Stimulated activated CD4-positive, alpha-beta T cell treated with anti-CD3 and anti-CD28 coated beads, Interleukin-2, amount 100 ng/mL, for 4 hours (primary cell): ENCODE results near the gene LYRM7.
"Not testable (repeated sequence)": the region's sequence is repeated elsewhere in the genome, so short reads cannot be mapped to it uniquely, and the experiment has no call there.

Experiments used
- DNase-seq: peaks from one replicate; pipeline ENCODE4 v3.0.0-alpha.2; 2020; ENCODE audit warnings: low read depth

Gene LYRM7

GRCh38 chr5:131221008-131221703 lies 50.4 kb downstream of the LYRM7 start:
- no peak for DNase-seq

- no peak for DNase-seq
Observed at GRCh38 chr5:131221888-131222287, 51.1 kb downstream of the LYRM7 start.

GRCh38 chr5:131222731-131223130 lies 52.0 kb downstream of the LYRM7 start:
- DNase-seq: no peak

DNA sequence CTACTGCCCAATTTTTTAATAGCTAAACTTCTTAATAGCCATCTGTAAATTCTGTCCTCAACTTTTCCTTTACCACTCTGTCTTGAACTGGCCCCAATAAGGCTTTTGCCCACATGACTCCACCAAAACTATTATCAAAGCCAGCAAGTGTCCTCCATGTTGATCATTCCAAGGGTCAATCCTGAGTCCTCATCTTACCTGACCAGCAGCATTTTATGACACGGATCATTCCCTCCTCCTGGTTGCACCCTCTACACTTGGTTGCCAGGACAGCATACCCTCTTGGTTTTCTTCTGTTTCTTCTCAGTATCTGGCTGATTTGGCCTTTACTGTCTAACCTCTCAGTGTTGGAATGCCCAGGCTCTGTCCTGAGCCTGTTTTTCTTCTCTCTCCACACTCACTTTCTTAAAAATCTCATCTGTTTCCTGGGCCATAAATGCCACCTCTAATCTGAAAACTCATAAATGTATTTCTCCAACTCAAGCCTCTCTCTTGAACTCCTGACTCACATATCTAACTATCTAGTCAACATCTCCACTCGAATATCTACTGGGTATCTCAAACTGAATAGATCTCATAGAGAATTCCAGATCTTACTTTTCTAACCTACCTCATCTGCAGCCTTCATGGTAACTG lies 53.1 kb downstream of the LYRM7 start:
- no peak for DNase-seq

DNA sequence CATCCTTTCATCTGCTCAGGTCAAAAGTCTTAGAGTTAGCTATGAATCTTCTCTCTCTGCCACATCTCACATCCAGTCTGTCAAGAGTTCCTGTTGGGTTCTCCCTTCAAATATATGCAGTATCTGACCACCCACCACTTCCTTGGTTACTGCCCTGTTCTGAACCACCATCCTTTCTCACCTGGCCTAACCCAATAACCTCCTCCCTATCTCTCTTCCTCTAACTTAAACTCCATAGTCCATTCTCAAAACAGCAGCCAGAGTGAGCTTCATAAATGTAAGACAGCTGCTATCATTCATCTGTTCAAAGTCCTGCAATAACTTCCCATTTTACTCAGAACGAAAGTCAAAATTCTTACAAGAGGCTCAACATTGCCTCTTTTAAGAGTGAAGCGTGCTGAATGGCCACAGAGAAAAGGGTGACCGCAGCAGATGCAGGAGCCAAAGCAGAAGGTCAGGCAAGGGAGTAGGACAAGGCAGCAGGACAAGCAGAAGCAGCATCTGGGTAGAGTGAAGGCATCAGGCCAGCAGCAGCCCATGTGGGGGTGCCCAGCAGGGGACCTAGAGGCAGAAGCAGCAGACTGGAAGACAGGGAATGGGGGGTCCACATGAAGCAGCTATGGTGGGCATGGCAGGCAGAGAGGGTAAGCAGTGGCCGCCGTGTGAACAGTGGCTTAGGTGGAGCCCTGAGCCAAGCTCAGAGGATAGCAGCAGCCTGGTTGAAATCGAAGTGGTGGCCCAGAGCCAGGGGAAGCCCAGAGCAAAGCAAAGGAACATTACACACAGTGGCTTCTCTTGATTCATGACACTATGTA lies 53.9 kb downstream of the LYRM7 start:
- DNase-seq: no peak

DNA sequence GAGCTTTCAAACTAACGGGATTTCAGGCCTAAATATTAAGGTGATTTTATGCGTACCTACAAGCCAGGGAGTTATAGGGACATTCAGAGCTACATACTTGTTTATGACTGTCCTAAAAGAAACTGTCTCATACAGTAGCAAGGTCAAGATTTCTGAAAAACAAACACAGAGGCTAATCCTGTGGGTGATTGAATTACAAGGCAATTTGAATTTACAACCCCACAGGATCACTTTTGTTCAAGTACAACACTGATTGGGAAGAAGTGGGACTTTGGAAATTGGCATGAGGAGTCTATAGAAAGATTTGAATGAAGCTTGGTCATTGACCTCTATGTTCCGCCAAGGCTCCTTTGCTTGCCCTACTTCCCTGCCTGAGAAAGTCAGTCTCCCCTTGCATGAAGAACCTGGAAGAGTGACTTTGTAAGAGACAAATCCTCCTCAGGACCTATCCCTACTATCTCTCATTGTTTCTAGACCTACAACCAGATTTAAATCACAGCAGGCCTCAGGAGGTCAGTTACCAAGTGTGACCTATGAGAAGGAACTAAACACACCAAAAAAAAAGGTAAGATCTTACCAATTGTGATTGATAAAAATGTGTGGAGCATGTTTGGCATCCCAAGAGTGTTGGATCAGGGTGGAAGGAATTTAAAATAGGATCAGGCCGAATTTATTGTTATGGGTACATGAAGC lies 54.7 kb downstream of the LYRM7 start:
- DNase-seq: no peak

- no peak for DNase-seq
Observed at GRCh38 chr5:131226899-131227298, 56.2 kb downstream of the LYRM7 start.

- DNase-seq: no peak
Observed at GRCh38 chr5:131228646-131229045, 57.9 kb downstream of the LYRM7 start.

DNA sequence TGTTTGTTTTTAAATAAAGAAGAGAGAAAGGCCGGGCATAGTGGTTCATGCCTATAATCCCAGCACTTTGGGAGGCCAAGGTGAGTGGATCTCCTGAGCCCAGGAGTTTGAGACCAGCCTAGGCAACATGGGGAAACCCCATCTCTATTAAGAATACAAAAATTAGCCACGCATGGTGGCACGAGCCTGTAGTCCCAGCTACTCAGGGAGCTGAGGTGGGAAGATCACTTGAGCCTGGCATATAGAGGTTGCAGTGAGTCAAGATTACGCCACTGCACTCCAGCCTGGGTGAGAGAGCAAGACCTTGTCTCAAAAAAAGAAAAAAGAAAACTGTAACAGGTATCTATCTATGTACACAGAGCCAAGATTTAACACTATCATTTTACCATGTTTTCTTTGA lies 58.9 kb downstream of the LYRM7 start:
- no peak for DNase-seq

DNA sequence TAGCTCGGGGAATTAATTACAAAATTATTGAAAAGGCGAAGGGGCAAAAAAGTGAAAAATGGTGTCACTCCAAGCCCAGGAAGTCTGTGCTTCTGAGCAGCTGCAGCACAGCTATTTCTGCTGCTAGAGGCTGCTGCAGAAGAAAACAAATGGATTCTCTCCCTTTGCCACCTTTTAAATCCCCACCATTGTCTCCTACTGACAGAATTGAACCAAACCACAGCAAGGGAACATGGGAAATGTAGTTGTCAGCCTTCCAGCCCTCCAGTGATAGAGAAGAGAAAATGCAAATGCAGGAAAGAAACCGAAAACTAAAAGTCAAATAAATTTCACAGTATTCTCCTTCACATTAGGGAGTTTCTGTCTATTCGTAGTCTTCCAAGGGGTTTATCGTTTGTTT lies 59.7 kb downstream of the LYRM7 start:
- DNase-seq: no peak

- no peak for DNase-seq
Observed at GRCh38 chr5:131239686-131240085, 68.9 kb downstream of the LYRM7 start.

GRCh38 chr5:131242728-131243255 lies 72.0 kb downstream of the LYRM7 start:
- DNase-seq: no peak

GRCh38 chr5:131245312-131245711 lies 74.6 kb downstream of the LYRM7 start:
- no peak for DNase-seq

DNA sequence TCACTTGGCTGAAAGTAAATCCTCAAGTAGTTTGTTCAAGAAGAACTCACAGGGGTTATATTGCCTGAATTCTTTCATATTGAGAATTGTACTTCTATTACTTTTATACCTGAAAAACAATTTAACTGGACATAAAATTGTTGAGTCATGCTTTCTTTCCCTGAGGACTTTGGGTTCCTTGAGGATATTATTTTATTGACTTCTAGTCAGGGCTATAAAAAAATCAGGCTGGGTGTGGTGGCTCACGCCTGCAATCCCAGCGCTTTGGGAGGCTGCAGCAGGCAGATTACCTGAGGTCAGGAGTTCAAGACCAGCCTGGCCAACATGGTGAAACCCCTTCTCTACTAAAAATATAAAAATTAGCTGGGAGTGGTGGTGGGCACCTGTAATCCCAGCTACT lies 75.2 kb downstream of the LYRM7 start:
- DNase-seq: no peak

DNA sequence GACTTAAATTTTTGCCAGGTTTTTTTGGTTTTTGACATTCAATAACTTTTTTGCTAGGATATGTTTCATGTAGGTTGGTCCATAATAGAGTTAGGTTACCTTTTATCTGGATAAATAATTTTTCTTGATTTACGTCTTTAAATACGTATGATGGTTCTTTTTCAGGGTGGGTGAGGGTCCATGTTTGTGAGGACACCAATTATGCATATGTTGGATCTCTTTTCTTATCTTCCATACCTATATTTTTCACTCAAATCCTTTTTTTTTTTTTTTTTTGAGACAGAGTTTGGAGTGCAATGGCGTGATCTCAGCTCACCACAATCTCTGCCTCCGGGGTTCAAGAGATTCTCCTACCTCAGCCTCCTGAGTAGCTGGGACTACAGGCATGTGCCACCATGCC lies 75.8 kb downstream of the LYRM7 start:
- no peak for DNase-seq

- no peak for DNase-seq
Observed at GRCh38 chr5:131250751-131251475, 80.2 kb downstream of the LYRM7 start.

GRCh38 chr5:131252824-131253171 lies 82.1 kb downstream of the LYRM7 start:
- DNase-seq: peak; percentile 67

GRCh38 chr5:131254025-131254424 lies 83.3 kb downstream of the LYRM7 start:
- DNase-seq: not testable (repeated sequence)

DNA sequence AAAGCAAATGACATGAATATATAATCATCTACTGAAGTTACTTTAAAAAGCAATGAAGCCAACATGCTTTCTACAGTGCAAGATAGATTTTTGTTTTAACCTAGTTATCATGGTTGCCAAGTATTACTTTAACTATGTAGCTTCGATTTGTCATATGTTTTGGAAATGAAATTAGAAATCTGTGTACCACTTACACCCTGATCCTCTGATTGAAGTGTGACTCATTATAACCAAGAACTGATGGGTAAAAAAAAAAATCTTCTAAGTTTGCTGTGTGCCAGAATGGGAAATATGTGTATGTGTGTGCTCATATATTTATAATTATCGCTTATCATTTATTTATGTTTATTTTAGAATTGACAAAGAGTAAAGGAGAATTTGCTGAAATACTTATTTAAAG lies 84.0 kb downstream of the LYRM7 start:
- no peak for DNase-seq
